Measurements from ENCODE around the gene SSU72.

The SSU72 gene

DNA sequence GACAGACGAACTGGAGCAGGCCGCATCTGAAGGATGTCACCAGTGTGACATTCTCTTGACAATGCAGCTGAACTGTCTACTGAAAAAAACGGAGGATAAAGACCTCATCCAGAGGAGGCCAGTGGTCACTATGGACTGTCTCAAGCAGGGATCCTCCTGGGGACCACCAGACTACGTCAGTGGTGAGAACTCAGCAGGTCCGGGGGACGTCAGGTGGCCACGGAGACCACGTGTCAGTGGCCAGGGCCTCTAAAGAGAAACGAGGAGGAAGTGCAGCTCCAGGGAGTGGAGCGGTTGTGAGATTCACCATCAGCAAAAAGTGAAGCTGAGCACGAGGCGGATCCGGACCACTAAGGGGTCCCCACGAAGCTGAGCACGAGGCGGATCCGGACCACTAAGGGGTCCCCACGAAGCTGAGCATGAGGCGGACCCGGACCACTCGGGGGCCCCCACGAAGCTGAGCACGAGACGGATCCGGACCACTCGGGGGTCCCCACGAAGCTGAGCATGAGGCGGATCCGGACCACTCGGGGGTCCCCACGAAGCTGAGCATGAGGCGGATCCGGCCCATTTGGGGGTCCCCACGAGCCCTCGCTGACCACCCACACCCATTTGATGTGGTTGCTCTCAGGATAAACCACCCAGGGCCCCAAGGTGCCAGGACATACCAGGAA is 20.7 kb downstream of the SSU72 start:
- DNase-seq (ENCODE audit: low spot score): no peak
- no peak overlapping the region for H3K4me3 Mint-ChIP-seq
- no peaks in the 10 kb centered on the region for H3K36me3 Mint-ChIP-seq (ENCODE audit: low read depth)
- H3K9me3 Mint-ChIP-seq: no peaks in the 10 kb centered on the region
- H3K27ac Mint-ChIP-seq: no peak overlapping the region
- no peaks in the 10 kb centered on the region for H3K27me3 Mint-ChIP-seq (ENCODE audit: low read depth)
- no peaks in the 10 kb centered on the region for H3K4me1 Mint-ChIP-seq (ENCODE audit: low read depth)

DNA sequence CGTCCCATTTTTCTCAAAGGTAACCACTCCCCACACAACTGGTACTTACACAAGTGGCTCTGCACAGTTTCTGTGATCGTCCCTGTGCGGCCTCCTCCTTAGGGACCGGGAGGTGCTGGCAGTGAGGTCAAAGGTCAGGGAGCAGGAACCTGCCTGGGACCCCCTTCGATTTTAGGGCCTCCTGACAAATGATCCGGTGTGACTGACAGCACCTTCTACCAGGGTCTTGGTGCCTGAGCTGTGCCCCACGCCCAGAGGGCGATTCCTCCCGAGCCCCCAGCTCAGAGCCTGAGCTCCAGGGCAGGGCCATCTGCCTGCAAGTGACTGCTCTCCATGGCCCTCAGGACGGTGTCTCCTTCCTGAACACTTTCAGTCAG is 22.4 kb downstream of the SSU72 start:
- H3K36me3 Mint-ChIP-seq (ENCODE audit: low read depth): peaks cover 2% of the 10 kb centered on the region
- DNase-seq (ENCODE audit: low spot score): no peak
- no peaks in the 10 kb centered on the region for H3K27me3 Mint-ChIP-seq (ENCODE audit: low read depth)
- H3K4me1 Mint-ChIP-seq (ENCODE audit: low read depth): no peaks in the 10 kb centered on the region
- H3K4me3 Mint-ChIP-seq: no peak overlapping the region
- H3K9me3 Mint-ChIP-seq: no peaks in the 10 kb centered on the region
- H3K27ac Mint-ChIP-seq: no peak overlapping the region

DNA sequence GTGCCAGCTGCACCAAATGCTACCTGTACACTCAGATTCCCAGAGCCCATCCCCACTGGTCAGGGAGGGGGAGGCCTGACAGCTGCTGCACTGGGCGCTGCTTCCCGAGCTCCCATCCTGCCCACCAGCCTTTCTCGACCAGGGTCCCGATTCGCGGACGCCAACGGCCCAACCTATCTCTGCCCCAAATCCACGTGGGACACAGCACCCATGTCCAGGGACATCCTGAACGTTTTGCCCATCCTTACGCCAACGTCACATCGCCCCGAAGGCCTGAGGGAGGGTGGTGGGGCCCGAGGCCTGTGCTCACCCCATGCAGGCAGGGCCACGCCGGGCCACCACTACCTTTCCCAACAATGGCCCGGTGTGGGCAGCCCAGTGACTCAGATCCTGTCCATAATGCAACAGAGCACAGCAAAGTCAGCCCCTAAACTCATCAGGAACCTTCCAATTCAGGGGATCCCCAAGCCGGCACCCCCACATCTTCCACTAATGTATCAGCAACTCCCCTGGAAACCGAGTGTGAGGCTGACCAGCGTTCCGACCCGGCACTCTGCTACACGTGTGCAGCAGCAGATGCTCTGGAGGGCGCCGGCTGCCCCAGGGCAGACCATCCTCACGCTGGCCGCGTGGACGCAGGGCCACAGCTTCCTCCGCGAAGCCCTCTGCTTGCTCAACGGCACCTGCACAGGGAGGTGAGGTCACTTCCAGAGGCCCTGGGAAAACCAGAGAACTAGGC is 23.0 kb downstream of the SSU72 start:
- no peak overlapping the region for H3K4me3 Mint-ChIP-seq
- no peak for DNase-seq (ENCODE audit: low spot score)
- H3K4me1 Mint-ChIP-seq (ENCODE audit: low read depth): no peaks in the 10 kb centered on the region
- peaks cover 2% of the 10 kb centered on the region for H3K36me3 Mint-ChIP-seq (ENCODE audit: low read depth)
- H3K9me3 Mint-ChIP-seq: no peaks in the 10 kb centered on the region
- no peaks in the 10 kb centered on the region for H3K27me3 Mint-ChIP-seq (ENCODE audit: low read depth)
- H3K27ac Mint-ChIP-seq: no peak overlapping the region

DNA sequence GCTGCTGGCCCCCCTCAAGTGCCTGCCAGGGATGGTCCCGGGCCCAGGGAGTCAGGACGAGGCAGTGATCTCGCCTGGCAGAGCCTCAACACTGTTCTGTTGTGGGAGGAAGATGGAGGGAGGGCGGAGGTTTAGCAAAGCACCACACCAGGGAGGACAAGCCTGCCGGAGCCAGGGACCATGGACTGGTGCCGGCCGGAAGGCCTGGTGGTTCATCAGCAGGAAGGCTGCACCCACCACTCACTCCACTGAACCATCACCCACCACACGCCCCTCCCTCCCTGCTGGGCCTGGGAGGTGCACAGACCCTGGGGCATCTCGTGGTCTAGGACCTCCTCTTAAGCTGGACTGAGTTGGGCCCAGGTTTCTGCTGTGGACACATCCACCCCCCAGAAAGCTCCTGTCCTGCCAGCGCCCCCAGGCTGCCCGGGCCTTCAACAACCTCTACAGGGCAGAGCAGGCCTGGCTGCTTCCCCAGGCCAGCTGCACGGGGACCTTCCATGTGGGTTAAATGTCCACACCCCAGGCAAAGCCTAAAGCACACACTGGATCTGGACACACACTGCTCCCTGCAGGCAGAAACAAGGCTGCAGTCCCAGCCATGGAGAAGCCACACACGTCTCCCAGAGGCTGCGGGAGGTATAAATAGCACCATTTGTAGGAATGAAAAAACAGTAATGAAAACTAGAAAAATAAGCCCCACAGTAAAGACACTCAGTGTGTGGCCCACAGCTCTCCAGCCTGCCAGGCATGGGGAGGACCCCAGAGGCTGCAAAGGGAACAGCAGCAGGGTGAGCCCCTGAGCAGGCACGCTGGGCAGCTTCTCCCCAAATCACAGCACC is 23.9 kb downstream of the SSU72 start:
- Mint-ChIP-seq H3K4me1 (ENCODE audit: low read depth) (no peaks in the 10 kb centered on the region), H3K4me3 (no peak overlapping the region), H3K9me3 (no peaks in the 10 kb centered on the region), H3K27me3 (ENCODE audit: low read depth) (no peaks in the 10 kb centered on the region), H3K36me3 (ENCODE audit: low read depth) (peaks cover 2% of the 10 kb centered on the region), H3K27ac (no peak overlapping the region)
- no peak for DNase-seq (ENCODE audit: low spot score)

DNA sequence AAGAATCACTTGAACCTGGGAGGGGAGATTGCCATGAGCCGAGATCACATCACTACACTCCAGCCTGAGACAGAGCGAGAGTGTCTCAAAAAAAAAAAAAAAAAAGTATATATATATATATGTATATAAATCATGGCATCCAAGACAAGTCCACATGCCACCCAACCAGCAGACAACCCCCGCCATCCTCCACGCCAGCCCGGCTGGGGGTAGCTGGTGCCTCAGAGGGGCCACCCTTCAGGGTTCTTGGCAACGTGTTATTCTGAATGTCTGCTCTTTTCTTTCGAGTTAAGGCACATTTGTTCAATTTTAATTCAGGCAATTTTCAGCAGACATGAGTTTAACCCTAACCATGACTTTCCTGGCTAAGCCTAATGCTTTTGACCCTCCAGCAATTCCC is 24.6 kb downstream of the SSU72 start:
- H3K4me1 Mint-ChIP-seq (ENCODE audit: low read depth): no peaks in the 10 kb centered on the region
- no peak overlapping the region for H3K4me3 Mint-ChIP-seq
- H3K27me3 Mint-ChIP-seq (ENCODE audit: low read depth): no peaks in the 10 kb centered on the region
- no peak for DNase-seq (ENCODE audit: low spot score)
- H3K9me3 Mint-ChIP-seq: no peaks in the 10 kb centered on the region
- H3K36me3 Mint-ChIP-seq (ENCODE audit: low read depth): peaks cover 2% of the 10 kb centered on the region
- H3K27ac Mint-ChIP-seq: no peak overlapping the region

DNA sequence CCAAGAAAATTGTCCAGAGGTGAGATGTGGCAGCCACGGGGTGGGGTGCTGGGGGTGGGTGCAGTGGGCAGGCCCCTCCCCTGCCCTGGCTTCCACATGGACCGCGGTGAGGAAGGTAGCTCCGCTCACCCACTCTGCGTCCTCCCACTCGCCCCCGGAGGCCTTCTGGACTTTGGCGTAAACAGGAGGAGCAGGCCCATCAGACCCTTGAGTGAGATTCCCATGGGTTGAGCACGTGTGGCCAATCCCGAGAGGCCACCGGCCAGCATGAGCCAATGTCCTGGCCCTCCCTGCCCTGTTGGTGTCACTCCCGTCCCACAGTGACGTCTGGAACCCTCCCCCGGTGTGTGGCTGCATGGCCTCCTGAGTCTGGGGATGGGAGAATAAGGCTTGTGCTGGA is 26.1 kb downstream of the SSU72 start:
- H3K4me1 Mint-ChIP-seq (ENCODE audit: low read depth): no peaks in the 10 kb centered on the region
- no peak overlapping the region for H3K4me3 Mint-ChIP-seq
- H3K27ac Mint-ChIP-seq: no peak overlapping the region
- no peak for DNase-seq (ENCODE audit: low spot score)
- H3K36me3 Mint-ChIP-seq (ENCODE audit: low read depth): peaks cover 2% of the 10 kb centered on the region
- no peaks in the 10 kb centered on the region for H3K9me3 Mint-ChIP-seq
- H3K27me3 Mint-ChIP-seq (ENCODE audit: low read depth): no peaks in the 10 kb centered on the region

DNA sequence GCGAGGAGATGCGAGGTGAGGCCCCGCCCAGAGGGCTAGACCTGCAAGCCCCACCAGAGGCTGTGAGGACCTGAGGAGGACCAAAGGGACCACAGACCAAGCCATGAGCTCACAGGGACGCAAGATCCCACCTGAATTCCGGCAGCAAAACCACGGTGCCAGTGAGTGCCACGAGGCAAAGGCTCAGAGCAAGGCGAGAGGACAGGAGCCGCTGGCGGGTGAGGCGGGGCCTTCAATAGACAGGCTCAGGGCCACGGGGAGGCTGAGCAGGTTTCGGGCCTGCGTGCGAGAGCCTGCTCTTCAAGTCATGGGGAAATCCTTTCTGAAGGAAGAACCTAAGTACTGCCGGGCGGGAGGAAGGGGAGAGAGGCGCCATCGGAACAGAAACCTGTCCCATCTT is 27.2 kb downstream of the SSU72 start:
- H3K4me3 Mint-ChIP-seq: no peak overlapping the region
- no peaks in the 10 kb centered on the region for H3K27me3 Mint-ChIP-seq (ENCODE audit: low read depth)
- H3K27ac Mint-ChIP-seq: peak overlapping the region; percentile 17
- H3K9me3 Mint-ChIP-seq: no peaks in the 10 kb centered on the region
- DNase-seq (ENCODE audit: low spot score): no peak
- H3K36me3 Mint-ChIP-seq (ENCODE audit: low read depth): peaks cover 6% of the 10 kb centered on the region
- H3K4me1 Mint-ChIP-seq (ENCODE audit: low read depth): no peaks in the 10 kb centered on the region

DNA sequence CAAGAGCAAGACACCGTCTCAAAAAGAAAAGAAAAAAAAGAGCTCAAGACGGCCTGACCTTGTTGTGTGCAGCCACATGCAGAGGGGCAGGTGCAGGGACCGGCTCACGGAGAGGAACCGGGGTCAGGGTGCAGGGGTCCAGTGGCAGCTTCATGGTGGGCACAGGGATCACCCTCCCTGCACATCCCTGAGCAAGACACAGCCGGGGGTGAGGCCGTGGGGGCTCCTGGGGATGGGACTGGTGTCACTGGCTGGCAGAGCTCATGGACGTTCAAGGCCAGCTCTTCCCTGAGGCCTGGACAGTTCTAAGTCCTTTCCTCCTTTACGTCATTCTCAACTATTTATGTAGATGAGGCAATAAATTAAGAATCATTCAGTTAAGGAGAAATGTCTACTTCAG is 27.7 kb downstream of the SSU72 start:
- H3K27me3 Mint-ChIP-seq (ENCODE audit: low read depth): no peaks in the 10 kb centered on the region
- H3K4me3 Mint-ChIP-seq: no peak overlapping the region
- H3K36me3 Mint-ChIP-seq (ENCODE audit: low read depth): peaks cover 6% of the 10 kb centered on the region
- H3K9me3 Mint-ChIP-seq: no peaks in the 10 kb centered on the region
- no peaks in the 10 kb centered on the region for H3K4me1 Mint-ChIP-seq (ENCODE audit: low read depth)
- DNase-seq (ENCODE audit: low spot score): no peak
- H3K27ac Mint-ChIP-seq: no peak overlapping the region

DNA sequence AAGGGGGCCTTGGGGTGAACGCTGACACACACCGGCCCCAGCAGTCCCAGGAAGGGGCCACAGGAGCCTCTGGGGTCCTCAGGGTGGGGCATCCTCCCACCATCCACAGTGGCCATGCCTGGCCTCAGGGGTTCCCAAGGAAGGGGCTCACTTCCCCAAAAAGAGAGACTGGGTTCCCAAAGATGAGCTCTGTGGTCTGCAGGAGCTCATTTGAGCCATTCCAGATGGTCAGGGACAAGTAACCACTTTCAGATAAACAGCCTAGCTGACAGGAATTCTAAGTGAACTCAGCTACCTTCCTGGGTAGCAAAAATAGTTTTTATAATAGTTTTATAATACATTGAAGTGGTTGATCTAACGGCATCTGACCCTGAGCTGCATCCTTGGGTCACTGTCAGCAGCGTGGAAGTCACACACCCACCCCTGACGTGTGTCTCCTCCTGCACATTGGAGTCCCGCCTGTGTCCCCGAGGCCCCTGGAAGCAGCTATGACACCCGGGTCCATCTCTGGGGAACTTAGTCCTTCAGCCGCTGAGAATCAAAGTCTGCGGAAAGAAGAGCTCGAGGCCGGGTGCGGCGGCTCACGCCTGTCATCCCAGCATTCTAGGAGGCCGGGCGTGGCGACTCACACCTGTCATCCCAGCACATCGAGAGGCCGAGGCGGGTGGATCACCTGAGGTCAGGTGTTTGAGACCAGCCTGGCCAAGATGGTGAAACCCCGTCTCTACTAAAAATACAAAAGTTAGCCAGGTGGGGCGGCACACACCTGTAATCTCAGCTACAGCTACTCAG is 28.5 kb downstream of the SSU72 start:
- DNase-seq (ENCODE audit: low spot score): no peak
- no peaks in the 10 kb centered on the region for H3K4me1 Mint-ChIP-seq (ENCODE audit: low read depth)
- no peaks in the 10 kb centered on the region for H3K9me3 Mint-ChIP-seq
- H3K27me3 Mint-ChIP-seq (ENCODE audit: low read depth): no peaks in the 10 kb centered on the region
- H3K27ac Mint-ChIP-seq: no peak overlapping the region
- peaks cover 13% of the 10 kb centered on the region for H3K36me3 Mint-ChIP-seq (ENCODE audit: low read depth)
- no peak overlapping the region for H3K4me3 Mint-ChIP-seq

DNA sequence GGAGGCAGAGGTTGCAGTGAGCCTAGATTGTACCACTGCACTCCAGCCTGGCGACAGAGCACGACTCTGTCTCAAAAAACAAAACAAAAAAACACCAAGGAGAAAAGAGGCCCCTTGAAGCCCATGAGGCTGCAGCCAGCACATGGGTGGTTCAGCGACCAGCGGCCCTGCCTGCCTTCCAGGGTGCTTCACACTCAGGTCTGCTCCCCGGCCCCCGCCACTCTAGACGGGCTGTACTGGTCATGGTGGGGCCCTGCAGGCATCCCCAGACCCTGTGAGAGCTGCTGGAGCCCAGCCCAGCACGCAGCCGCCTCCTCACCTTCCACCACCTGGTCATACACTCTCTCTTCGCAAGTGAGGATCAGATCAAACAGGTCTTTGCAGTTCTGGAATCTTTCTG is 30.1 kb downstream of the SSU72 start:
- Mint-ChIP-seq H3K36me3 (ENCODE audit: low read depth) (peaks cover 13% of the 10 kb centered on the region), H3K27me3 (ENCODE audit: low read depth) (peaks cover under 1% of the 10 kb centered on the region), H3K9me3 (no peaks in the 10 kb centered on the region), H3K4me3 (no peak overlapping the region), H3K4me1 (ENCODE audit: low read depth) (no peaks in the 10 kb centered on the region), H3K27ac (no peak overlapping the region)
- DNase-seq (ENCODE audit: low spot score): no peak

DNA sequence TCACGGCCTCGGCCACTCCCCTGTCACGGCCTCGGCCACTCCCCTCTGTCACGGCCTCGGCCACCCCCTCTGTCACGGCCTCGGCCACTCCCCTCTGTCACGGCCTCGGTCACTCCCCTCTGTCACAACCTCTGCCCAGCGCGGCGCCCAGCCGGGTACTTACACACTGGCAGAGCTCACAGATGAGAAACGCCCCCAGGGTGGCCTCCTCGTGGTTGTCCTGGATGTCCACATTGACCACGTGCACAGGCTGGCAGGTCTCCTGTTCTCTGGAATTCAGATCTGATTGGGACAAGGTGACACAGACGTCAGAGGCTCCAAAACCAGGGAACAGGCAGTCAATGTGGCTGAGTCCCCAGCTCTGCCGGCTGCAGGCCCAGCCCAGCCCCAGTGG is 31.0 kb downstream of the SSU72 start:
- no peak overlapping the region for H3K27ac Mint-ChIP-seq
- H3K4me3 Mint-ChIP-seq: no peak overlapping the region
- H3K36me3 Mint-ChIP-seq (ENCODE audit: low read depth): peaks cover 13% of the 10 kb centered on the region
- no peaks in the 10 kb centered on the region for H3K4me1 Mint-ChIP-seq (ENCODE audit: low read depth)
- H3K9me3 Mint-ChIP-seq: no peaks in the 10 kb centered on the region
- no peak for DNase-seq (ENCODE audit: low spot score)
- peaks cover 2% of the 10 kb centered on the region for H3K27me3 Mint-ChIP-seq (ENCODE audit: low read depth)

DNA sequence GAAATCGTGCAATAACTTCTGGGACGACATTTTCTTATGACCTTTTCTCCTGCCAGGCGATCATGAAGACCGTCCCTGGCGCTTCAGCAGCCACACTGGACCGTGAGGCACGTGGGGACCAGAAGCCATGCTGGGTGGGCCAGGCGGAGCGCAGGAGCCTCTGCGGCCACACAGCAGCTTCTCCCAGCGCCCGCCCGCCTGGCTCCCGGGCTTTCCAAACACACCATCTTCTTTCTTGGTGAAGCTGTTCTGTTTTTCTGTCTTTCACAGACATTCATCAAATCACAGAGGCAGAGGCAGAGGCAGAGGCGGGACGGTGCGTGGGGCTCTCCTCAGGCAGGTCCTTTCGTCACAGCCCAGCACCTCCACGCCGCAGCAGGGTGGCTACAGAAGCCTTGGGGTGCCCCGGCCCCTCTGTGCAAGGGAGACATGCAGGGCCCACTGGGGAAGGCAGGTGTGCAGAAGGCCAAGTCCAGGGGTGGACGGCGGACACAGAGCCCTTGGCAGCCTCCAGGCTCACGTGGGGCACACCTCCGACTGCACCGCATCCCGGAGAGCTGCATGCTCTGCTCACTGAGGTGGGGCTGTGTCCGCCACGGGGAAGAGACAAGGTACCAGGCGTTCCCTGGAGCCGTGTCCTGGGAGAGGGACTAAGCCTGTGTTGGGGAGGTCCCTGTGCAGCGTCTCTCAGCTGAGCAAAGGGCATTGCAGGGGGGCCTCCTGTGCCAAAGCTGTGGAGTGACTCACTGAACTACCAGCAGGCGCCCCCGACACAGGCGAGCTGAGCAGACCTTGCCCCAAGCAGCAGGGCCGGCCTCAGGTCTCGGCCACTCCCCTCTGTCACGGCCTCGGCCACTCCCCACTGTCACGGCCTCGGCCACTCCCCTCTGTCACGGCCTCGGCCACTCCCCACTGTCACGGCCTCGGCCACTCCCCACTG is 31.6 kb downstream of the SSU72 start:
- H3K4me1 Mint-ChIP-seq (ENCODE audit: low read depth): no peaks in the 10 kb centered on the region
- no peak for DNase-seq (ENCODE audit: low spot score)
- no peak overlapping the region for H3K4me3 Mint-ChIP-seq
- H3K27ac Mint-ChIP-seq: no peak overlapping the region
- no peaks in the 10 kb centered on the region for H3K9me3 Mint-ChIP-seq
- peaks cover 13% of the 10 kb centered on the region for H3K36me3 Mint-ChIP-seq (ENCODE audit: low read depth)
- peaks cover 2% of the 10 kb centered on the region for H3K27me3 Mint-ChIP-seq (ENCODE audit: low read depth)
